Stomach (tissue), 4 donors: ENCODE measurements around the gene ALG3.

Experiments
- POLR2A ChIP-seq, 4 donors: fragments of 450-650 bp; IDR thresholded peaks; one replicate each; pipeline ENCODE4 v1.6.1; 2016; ENCODE audit warnings: antibody characterized with exemption in 4 of 4, control low read depth in 2 of 4, mild to moderate bottlenecking in 1 of 4, moderate library complexity in 1 of 4
- TF ChIP-seq, protein P1 (sequence below), 7 experiments: fragments of 450-650 bp in 4 of 7; fragments of 200-600 bp in 3 of 7; sonication (generic) in 3 of 7; IDR thresholded peaks; one replicate each; pipeline ENCODE4 v1.5.1; 2016 to 2019; ENCODE audit warnings: antibody characterized with exemption in 7 of 7, control low read depth in 2 of 7, mild to moderate bottlenecking in 1 of 7

DNA sequence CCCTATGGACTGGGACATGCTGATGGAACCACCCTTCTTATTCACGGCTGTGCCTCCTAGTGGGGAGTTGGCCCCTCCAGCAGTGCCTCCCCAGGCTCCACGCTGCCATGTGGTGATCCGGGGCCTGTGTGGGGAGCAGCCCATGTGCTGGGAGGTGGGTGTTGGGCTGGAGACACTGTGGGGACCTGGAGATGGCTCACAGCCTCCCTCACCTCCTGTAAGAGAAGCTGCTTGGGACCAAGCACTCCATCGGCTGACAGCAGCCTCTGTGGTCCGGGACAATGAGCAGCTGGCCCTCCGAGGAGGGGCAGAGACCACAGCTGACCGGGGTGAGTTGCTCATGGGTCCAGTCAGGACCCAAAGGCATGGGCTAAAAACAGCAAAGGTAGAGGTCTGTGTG lies 9.1 kb downstream of the ALG3 start:
- TF ChIP-seq, protein P1, sequence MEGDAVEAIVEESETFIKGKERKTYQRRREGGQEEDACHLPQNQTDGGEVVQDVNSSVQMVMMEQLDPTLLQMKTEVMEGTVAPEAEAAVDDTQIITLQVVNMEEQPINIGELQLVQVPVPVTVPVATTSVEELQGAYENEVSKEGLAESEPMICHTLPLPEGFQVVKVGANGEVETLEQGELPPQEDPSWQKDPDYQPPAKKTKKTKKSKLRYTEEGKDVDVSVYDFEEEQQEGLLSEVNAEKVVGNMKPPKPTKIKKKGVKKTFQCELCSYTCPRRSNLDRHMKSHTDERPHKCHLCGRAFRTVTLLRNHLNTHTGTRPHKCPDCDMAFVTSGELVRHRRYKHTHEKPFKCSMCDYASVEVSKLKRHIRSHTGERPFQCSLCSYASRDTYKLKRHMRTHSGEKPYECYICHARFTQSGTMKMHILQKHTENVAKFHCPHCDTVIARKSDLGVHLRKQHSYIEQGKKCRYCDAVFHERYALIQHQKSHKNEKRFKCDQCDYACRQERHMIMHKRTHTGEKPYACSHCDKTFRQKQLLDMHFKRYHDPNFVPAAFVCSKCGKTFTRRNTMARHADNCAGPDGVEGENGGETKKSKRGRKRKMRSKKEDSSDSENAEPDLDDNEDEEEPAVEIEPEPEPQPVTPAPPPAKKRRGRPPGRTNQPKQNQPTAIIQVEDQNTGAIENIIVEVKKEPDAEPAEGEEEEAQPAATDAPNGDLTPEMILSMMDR (IDR thresholded peaks at IDR 0.05) = no peak
- TF ChIP-seq POLR2A (IDR thresholded peaks at IDR 0.05) = no peak
